NCI-H187 treated with DMSO at 0.1 percent for 48 hours (cell line): ENCODE data around the gene B3GNT5.

Experiments used
- DNase-seq: peaks from one replicate; lab custom pipeline; 2025; lab: John Stamatoyannopoulos, UW

The B3GNT5 gene

GRCh38 chr3:183319371-183319770 lies 66.3 kb downstream of the B3GNT5 start:
- no peak for DNase-seq
